ENCODE measurements around the gene WDR49.

- TF ChIP-seq POLR2A (IDR thresholded peaks at IDR 0.05; ENCODE audit: low read length) (no peak), GATA1 (IDR thresholded peaks at IDR 0.05; ENCODE audit: low read depth, low read length) (no peak)
Measured at GRCh38 chr3:167626490-167626889, 27.3 kb downstream of the WDR49 start.
